GM21717 (cell line): ENCODE measurements around the gene CEP85.
"Not testable (repeated sequence)": the region's sequence is repeated elsewhere in the genome, so short reads cannot be mapped to it uniquely, and the experiment has no call there.

Source experiments
- ATAC-seq: cut with Tn5 transposase; IDR thresholded peaks from one replicate; pipeline ENCODE4 v1.9.1; 2021; ENCODE audit warnings: mild to moderate bottlenecking, moderate library complexity; ENCODE audit not compliant: unreplicated experiment

Gene CEP85

GRCh38 chr1:26224606-26225005 lies 9.4 kb upstream of the CEP85 start:
- ATAC-seq: no peak

DNA sequence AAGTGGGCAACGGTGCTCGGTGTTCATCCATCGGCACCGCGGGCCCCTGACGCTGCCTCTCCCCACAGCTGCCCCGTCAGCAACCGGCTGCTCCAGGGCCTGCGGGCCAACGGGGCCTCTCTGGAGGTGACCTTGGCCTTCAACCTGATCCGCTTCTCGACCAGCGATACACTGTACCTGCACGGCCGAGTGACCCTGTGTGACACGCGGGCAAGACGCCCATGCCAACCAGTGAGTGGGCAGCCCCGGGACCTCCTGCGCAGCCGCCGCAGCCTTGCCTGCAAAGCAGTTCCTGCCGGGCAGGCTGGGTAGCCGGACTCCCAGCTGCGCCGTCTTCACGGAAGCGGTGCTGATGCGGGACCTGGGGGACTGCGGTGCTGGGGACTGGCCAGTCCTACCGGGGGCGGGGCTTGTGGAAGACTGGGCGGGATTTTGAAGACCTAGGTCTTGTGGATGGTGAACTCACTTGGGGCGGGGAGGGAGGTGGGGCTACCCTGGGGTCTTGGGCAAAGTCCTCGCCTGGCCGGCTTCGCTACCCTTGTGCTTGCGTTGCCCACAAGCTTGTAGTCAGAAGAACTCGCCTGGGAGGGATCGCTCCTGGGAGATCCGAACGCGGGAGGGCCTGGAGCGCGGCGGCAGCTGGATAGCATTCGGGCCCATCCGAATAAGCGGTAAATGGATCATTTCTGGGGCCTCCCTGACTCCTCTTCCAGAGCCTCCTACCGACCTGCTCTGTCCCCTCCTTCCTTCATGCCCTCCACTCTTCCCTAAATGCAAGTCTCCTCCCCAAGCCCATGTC lies 8.8 kb upstream of the CEP85 start:
- no peak for ATAC-seq

GRCh38 chr1:26230682-26231081 lies 3.3 kb upstream of the CEP85 start:
- ATAC-seq: not testable (repeated sequence)

DNA sequence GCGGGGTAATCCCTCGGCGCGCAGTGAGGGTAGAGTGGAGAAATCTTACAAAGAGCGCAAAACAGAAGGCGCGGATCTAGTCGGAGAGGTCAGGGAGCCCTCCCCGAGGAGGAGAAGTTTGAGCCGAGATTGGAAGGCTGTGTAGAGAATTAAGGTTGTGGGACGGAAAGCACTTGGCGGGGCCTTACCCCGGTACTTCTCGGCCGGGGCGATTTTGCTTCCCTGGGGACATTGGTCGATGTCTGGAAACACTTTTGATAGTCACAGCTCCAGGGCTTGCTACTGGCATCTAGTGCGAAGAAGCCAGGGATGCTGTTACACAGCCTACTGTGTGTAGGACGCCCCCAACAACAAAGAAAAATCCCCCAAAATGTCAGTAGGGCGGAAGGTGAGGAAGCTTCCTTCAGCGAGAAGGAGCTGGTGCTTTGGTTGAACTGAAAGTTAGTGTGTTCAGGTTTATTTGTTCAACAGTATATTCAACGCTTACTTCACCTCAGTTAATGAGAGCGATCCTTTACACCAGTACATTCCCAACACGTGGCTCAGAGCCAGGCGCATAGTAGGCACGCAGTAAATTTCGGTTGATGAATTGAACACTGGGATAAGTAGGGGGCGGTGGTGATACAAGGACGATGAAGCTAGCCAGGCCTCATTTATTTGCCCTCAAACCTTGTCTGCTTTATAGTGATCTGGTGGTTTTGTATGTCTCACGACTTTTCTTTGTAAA lies 807 bp downstream of the CEP85 start:
- peak; percentile 6 for ATAC-seq

- no peak for ATAC-seq
Observed at GRCh38 chr1:26237230-26237966, 3.4 kb downstream of the CEP85 start.

DNA sequence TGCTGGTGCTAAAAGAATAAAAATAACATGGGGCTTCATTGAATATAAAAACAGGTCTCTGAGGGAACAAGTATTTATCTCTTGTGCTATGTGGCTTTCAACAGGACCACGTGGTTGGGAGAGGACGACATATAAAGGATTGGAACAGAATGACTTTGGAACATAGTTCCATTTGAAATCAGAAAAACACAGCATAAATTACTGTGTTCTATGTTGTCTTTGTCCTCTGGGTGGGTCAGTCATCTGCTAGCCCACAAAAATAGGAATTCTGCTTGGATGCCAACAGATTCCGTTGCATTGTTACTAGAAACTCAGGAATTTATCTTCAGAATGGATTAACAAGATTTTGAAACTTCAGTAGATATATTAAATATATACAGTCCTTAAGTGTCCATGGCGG lies 5.9 kb downstream of the CEP85 start:
- no peak for ATAC-seq

GRCh38 chr1:26252718-26253117 lies 18.7 kb downstream of the CEP85 start:
- no peak for ATAC-seq

GRCh38 chr1:26254404-26254803 lies 20.4 kb downstream of the CEP85 start:
- no peak for ATAC-seq

GRCh38 chr1:26257222-26257621 lies 23.2 kb downstream of the CEP85 start:
- ATAC-seq: no peak

DNA sequence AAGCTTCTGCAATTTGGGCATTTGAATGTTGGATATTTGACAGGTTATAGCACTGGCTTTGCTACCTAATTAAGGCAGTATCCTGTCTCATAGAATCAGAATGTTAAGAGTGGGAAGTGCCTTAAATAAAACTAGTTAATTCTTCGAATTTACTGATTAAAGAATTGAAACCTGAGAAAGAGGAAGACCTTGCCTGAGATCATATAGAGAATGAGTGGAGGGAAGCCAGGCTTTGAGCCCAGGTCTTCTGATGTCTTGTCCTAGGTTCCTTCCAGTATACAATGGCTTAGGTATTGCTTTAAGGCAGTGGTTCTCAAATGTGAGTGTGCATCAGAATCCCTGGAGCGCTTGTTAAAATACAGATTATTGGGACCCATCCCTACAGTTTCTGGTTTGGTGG lies 25.0 kb downstream of the CEP85 start:
- ATAC-seq: no peak

DNA sequence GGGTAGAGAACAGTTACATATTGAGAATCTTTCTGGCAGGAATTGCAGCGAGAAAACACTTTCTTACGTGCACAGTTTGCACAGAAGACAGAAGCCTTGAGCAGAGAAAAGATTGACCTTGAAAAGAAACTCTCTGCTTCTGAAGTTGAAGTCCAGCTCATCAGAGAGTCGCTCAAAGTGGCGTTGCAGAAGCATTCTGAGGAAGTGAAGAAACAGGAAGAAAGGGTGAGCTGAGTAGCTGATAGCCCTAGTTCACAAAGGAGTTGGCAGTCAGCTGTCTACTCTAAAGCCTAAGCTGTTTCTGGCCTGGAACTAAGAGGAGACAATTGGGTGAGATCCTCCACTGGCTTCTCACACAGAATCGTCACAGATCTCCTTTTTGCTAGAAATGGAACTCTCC lies 25.6 kb downstream of the CEP85 start:
- no peak for ATAC-seq

- no peak for ATAC-seq
Observed at GRCh38 chr1:26263212-26263611, 29.2 kb downstream of the CEP85 start.

DNA sequence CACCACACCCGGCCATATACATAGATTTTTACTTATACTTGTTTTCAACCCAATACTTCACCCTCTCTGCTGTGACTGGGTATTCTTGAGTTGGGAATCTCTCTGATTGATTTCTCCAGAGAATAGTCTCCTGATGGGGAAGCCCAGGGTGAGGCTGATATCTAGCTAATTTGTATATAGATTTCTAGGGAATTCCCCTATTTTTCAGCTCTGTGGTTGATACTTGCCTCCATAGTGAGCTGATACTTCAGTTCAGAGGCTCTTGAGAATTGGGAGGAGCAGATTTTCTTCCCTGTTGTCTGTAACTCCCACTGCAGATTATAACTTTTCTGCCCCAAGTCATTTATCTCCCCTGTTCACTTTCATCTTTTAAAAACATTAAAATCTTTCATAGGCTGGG lies 31.4 kb downstream of the CEP85 start:
- no peak for ATAC-seq

GRCh38 chr1:26268290-26269197 lies 34.5 kb downstream of the CEP85 start:
- ATAC-seq: no peak

- ATAC-seq: no peak
Observed at GRCh38 chr1:26269198-26269550, 35.2 kb downstream of the CEP85 start.

GRCh38 chr1:26274801-26275425 lies 40.9 kb downstream of the CEP85 start:
- ATAC-seq: no peak

DNA sequence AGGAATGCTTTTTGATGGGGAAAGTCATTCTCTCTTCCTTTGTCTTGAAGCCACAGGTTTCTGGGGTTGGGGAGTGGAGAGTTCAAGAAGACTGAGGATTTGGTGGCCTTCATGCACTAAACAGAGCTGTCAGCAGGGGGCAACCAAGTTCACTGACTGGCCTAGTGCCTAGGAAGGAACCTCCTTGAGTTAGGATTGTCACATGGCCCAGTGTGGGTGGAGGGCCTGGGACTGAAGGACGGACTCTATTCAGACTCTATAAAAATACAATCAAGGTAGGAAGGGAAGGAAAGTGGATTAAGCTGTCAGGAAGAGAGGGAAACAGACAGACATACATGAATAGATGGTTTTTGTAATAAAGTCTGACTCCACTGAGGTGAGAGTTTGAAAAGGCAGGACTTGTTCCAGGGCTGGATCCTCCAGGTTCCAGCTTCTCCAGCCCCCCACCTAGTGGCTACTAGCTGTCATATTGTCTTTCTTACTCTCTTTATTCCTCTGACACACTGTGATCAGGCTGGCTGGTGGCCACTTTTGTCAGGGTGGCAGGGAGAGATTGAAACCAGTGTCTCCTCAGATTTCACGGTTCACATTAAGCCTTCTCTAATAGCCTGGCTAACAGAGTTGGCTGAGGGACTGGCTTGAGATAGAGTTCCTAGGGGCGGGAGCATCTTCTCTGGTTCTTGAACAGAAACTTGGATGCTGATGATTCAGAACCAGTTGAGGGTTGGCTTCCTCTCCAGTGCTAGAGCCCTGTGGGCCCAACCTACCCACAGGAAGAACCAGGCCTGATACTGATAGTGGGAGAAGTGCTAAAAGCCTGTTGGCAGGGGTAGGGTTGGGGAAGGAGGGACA lies 41.8 kb downstream of the CEP85 start:
- ATAC-seq: no peak

GRCh38 chr1:26276432-26276838 lies 42.4 kb downstream of the CEP85 start:
- no peak for ATAC-seq

DNA sequence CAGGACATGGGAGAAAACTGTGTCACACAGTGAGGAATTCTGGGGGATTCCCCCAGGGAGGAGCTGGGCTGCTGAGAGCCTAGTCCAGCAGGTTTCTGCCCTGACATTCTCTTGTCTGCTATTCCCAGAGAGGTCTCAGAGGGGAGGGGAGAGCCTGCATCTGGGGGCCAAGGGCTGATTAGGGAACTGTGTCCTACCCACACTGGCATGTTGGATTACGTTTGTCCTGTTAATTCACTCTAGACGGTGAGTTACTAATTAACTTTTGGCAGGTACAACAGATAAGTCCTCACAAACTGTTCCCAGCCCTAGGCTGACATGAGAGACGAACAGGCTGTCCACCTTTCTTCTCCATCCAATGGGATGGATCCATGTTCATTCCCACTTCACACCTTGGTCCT lies 43.3 kb downstream of the CEP85 start:
- no peak for ATAC-seq
